Neutrophil (primary cell): ENCODE measurements around the gene TMEM44.

ENCODE experiments used
- H3K27ac ChIP-seq: fragments of 200-600 bp; sonication (generic); 2 replicates; pipeline ENCODE4 v1.5.1; 2016; ENCODE audit warnings: mild to moderate bottlenecking, moderate library complexity
- H3K27me3 ChIP-seq: fragments of 200-600 bp; sonication (generic); 2 replicates; pipeline ENCODE4 v1.6.0; 2016; ENCODE audit warnings: mild to moderate bottlenecking
- H3K36me3 ChIP-seq: fragments of 200-600 bp; sonication (generic); 2 replicates; pipeline ENCODE4 v1.5.1; 2017
- H3K4me1 ChIP-seq, 2 experiments: fragments of 200-600 bp in 1 of 2; sonication (generic) in 1 of 2; 1 replicate in 1 of 2; 2 replicates in 1 of 2; pipeline versions ENCODE4 v1.5.1 to v1.6.1; 2013 to 2016; ENCODE audit warnings: low read depth in 1 of 2, low read length in 1 of 2, mild to moderate bottlenecking in 1 of 2, moderate library complexity in 1 of 2; ENCODE audit not compliant: control insufficient read depth in 1 of 2, insufficient read depth in 1 of 2
- H3K4me3 ChIP-seq, 2 experiments: fragments of 200-600 bp in 1 of 2; sonication (generic) in 1 of 2; 1 replicate in 1 of 2; 2 replicates in 1 of 2; pipeline ENCODE4 v1.5.1; 2013 to 2016; ENCODE audit warnings: low read depth in 1 of 2, low read length in 1 of 2, mild to moderate bottlenecking in 1 of 2, moderate library complexity in 1 of 2
- H3K9me3 ChIP-seq: fragments of 200-600 bp; sonication (generic); 2 replicates; pipeline ENCODE4 v1.5.1; 2016
- TF ChIP-seq, protein P1 (sequence below): fragments of 200-600 bp; sonication (generic); IDR thresholded peaks from 2 replicates; pipeline ENCODE4 v1.5.1; 2016; ENCODE audit warnings: antibody characterized with exemption

The TMEM44 gene

GRCh38 chr3:194543550-194543949, 89.7 kb downstream of the TMEM44 start:
- no peak overlapping the region for H3K4me3 ChIP-seq
- H3K4me1 ChIP-seq, result peaks cover 0 to 3% of the 10 kb centered on the region in 2 experiments
- no peaks in the 10 kb centered on the region for H3K9me3 ChIP-seq
- H3K27me3 ChIP-seq, result no peaks in the 10 kb centered on the region
- no peak overlapping the region for H3K27ac ChIP-seq
- TF ChIP-seq, protein P1, sequence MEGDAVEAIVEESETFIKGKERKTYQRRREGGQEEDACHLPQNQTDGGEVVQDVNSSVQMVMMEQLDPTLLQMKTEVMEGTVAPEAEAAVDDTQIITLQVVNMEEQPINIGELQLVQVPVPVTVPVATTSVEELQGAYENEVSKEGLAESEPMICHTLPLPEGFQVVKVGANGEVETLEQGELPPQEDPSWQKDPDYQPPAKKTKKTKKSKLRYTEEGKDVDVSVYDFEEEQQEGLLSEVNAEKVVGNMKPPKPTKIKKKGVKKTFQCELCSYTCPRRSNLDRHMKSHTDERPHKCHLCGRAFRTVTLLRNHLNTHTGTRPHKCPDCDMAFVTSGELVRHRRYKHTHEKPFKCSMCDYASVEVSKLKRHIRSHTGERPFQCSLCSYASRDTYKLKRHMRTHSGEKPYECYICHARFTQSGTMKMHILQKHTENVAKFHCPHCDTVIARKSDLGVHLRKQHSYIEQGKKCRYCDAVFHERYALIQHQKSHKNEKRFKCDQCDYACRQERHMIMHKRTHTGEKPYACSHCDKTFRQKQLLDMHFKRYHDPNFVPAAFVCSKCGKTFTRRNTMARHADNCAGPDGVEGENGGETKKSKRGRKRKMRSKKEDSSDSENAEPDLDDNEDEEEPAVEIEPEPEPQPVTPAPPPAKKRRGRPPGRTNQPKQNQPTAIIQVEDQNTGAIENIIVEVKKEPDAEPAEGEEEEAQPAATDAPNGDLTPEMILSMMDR, result no peak
- H3K36me3 ChIP-seq, result no peaks in the 10 kb centered on the region

DNA sequence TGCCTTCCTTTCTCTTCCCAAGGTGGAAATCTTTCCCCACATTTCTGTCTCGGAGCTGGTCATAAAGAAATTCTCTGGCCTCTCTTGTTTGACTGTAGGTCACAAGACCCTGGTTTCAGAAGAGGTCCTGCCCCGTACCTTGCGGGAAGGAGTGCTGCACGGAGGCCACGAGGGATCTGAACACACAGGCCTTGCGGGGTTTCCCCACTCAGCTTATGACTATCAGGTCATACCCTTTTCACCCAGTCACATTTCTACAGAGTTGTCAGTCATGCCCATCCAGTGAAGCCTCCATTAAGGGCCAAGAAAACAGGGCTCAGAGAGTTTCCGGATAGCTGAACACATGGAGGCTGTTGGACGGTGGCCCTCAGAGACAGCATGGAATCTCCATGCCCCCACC, 91.7 kb downstream of the TMEM44 start:
- no peaks in the 10 kb centered on the region for H3K9me3 ChIP-seq
- H3K36me3 ChIP-seq, result no peaks in the 10 kb centered on the region
- H3K4me1 ChIP-seq, result peaks cover 0 to 3% of the 10 kb centered on the region in 2 experiments
- H3K4me3 ChIP-seq, result no peak overlapping the region
- TF ChIP-seq, protein P1, result no peak
- no peaks in the 10 kb centered on the region for H3K27me3 ChIP-seq
- no peak overlapping the region for H3K27ac ChIP-seq

DNA sequence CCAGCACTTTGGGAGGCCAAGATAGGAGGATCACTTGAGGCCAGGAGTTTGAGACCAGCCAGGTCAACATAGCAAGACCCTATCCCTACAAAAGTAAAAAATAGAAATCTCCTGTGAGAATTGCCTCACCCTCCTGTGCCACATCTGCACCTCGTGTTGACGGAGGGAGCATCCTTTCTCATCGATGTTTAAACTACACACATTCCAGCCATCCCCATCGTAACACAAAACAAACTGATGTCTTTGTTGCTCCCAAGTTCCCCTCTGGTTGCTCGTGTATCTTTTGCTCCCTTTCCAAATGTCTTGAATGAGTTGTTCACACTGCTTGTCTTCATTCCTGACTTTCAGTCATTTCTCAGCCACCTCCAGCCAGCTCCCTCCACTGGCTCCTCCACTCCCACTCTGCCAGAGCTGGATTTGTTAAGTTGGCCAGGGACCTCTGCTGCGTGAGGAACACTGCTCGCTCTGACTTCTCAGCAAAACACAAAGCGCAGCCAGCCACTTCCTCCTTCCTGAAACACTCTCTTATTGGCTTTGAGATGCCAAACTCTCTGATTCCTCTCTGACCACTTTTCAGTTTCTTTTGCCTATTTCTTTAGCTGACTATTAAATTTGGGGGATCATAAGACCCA, 92.8 kb downstream of the TMEM44 start:
- H3K4me1 ChIP-seq, result peaks cover 0 to 3% of the 10 kb centered on the region in 2 experiments
- H3K36me3 ChIP-seq, result no peaks in the 10 kb centered on the region
- H3K4me3 ChIP-seq, result no peak overlapping the region
- H3K27ac ChIP-seq, result peak overlapping the region; percentile 39
- no peaks in the 10 kb centered on the region for H3K27me3 ChIP-seq
- H3K9me3 ChIP-seq, result no peaks in the 10 kb centered on the region
- TF ChIP-seq, protein P1, result no peak

- TF ChIP-seq, protein P1, result no peak
- no peaks in the 10 kb centered on the region for H3K9me3 ChIP-seq
- H3K4me1 ChIP-seq, result peaks cover 0 to 3% of the 10 kb centered on the region in 2 experiments
- no peaks in the 10 kb centered on the region for H3K36me3 ChIP-seq
- no peaks in the 10 kb centered on the region for H3K27me3 ChIP-seq
- H3K4me3 ChIP-seq, result no peak overlapping the region
- H3K27ac ChIP-seq, result no peak overlapping the region
These were observed 93.7 kb downstream of the TMEM44 start for GRCh38 chr3:194539498-194539897.

DNA sequence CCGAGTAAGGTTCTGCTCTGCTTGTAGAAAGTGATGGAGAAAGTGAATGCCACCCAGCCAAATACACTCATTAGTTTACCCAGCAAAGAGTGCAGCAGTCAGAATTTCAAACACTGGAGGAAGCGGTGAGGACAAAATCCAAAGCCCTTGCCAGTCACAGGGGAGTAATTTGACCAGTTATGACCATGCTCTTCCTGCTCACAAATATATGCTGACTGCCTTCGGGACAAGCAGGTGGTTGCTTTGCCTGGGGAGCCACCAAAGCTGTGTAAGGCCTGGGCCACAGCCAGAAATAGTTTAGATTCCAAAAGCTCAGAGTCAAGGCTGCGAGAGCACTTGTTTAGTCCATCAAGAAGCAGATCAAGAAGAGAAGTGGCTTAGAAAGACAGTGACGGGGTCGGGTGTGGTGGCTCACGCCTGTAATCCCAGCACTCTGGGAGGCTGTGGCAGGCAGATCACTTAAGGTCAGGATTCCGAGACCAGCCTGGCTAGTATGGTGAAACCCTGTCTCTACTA, 95.4 kb downstream of the TMEM44 start:
- H3K27ac ChIP-seq, result no peak overlapping the region

More for the DNA sequence above, 95.4 kb downstream of the TMEM44 start:
- Histone ChIP-seq H3K4me3 (no peak overlapping the region), H3K27me3 (no peaks in the 10 kb centered on the region), H3K4me1 (peaks cover 0 to 3% of the 10 kb centered on the region in 2 experiments), H3K9me3 (no peaks in the 10 kb centered on the region), H3K36me3 (no peaks in the 10 kb centered on the region)
- TF ChIP-seq, protein P1, result no peak
